Upper lobe of left lung (tissue), 4 donors: ENCODE measurements around the gene RABEPK.

Experiments used
- CTCF ChIP-seq, 6 experiments: fragments of 450-650 bp in 4 of 6; fragments of 200-600 bp in 2 of 6; sonication (generic) in 2 of 6; IDR thresholded peaks; one replicate each; pipeline ENCODE4 v1.5.1; 2016 to 2019; ENCODE audit warnings: antibody characterized with exemption in 6 of 6
- POLR2A ChIP-seq, 4 donors: fragments of 450-650 bp; IDR thresholded peaks; one replicate each; pipeline ENCODE4 v1.5.1; 2016 to 2017; ENCODE audit warnings: antibody characterized with exemption in 4 of 4, mild to moderate bottlenecking in 2 of 4

GRCh38 chr9:125160750-125161149, 39.6 kb upstream of the RABEPK start:
- TF ChIP-seq CTCF (IDR thresholded peaks at IDR 0.05) (no peak), POLR2A (IDR thresholded peaks at IDR 0.05) (no peak)
